Hepatocyte (in vitro differentiated cells): ENCODE measurements around the gene PODXL2. TPM values are rescaled to one million over a fixed set of nuclear protein-coding genes. Genes with fewer than 3 reads are reported as not detected.

Source experiments
- DNase-seq: peaks from one replicate; pipeline ENCODE4 v3.0.0-alpha.2; 2016; ENCODE audit warnings: low spot score
- H2AFZ ChIP-seq: fragments of 200-600 bp; sonication (generic); 2 replicates; pipeline ENCODE4 v1.6.0; 2016; ENCODE audit warnings: antibody characterized with exemption, mild to moderate bottlenecking
- H3K27ac ChIP-seq: fragments of 200-600 bp; sonication (generic); 2 replicates; pipeline ENCODE4 v1.5.1; 2016; ENCODE audit warnings: mild to moderate bottlenecking
- H3K27me3 ChIP-seq: fragments of 200-600 bp; sonication (generic); 2 replicates; pipeline ENCODE4 v1.6.1; 2016
- H3K36me3 ChIP-seq: fragments of 200-600 bp; sonication (generic); replicated peaks from 2 replicates; pipeline ENCODE4 v1.5.1; 2016; ENCODE audit warnings: low read depth; ENCODE audit not compliant: insufficient read depth
- H3K4me1 ChIP-seq: fragments of 200-600 bp; sonication (generic); 2 replicates; pipeline ENCODE4 v1.5.1; 2016; ENCODE audit warnings: mild to moderate bottlenecking, moderate library complexity; ENCODE audit not compliant: insufficient read depth
- H3K4me2 ChIP-seq: fragments of 200-600 bp; sonication (generic); 2 replicates; pipeline ENCODE4 v1.6.0; 2016
- H3K4me3 ChIP-seq: fragments of 200-600 bp; sonication (generic); 2 replicates; pipeline ENCODE4 v1.5.1; 2016; ENCODE audit warnings: mild to moderate bottlenecking
- H3K79me2 ChIP-seq: fragments of 200-600 bp; sonication (generic); 2 replicates; pipeline ENCODE4 v1.6.0; 2017; ENCODE audit warnings: mild to moderate bottlenecking
- H3K9me2 ChIP-seq: fragments of 200-600 bp; sonication (generic); replicated peaks from 2 replicates; pipeline ENCODE4 v1.6.0; 2017; ENCODE audit warnings: mild to moderate bottlenecking; ENCODE audit not compliant: insufficient read depth
- H3K9me3 ChIP-seq: fragments of 200-600 bp; sonication (generic); 2 replicates; pipeline ENCODE4 v1.5.1; 2016; ENCODE audit warnings: low read depth, mild to moderate bottlenecking
- H4K20me1 ChIP-seq: fragments of 200-600 bp; sonication (generic); 2 replicates; pipeline ENCODE4 v1.6.0; 2016; ENCODE audit warnings: mild to moderate bottlenecking; ENCODE audit not compliant: insufficient read depth, poor library complexity, severe bottlenecking
- EZH2 ChIP-seq: fragments of 200-600 bp; sonication (generic); IDR thresholded peaks from 2 replicates; pipeline ENCODE4 v1.6.1; 2016; ENCODE audit warnings: antibody characterized with exemption, mild to moderate bottlenecking, borderline replicate concordance
- EZH2phosphoT487 ChIP-seq: fragments of 200-600 bp; sonication (generic); IDR thresholded peaks from one replicate; pipeline ENCODE4 v1.6.1; 2018; ENCODE audit warnings: antibody characterized with exemption, mild to moderate bottlenecking, low read depth, moderate library complexity; ENCODE audit not compliant: unreplicated experiment, severe bottlenecking
- WGBS: methylation state at CpG from one replicate; pipeline ENCODE4 v1.1.6; 2016; ENCODE audit warnings: low lambda C conversion rate; ENCODE audit errors: missing lambda C conversion rate; 5-methylcytosine and 5-hydroxymethylcytosine counted together
- polyA plus RNA-seq: library from polyadenylated mRNA; unstranded; fragments of >200 nt; fragmentation: Nextera tagmentation; extraction: Ambion mirVana; gene quantifications from 2 replicates; pipeline ENCODE4 v1.2.1, GENCODE V29; 2016
- total RNA-seq: library from RNA; depleted of rRNA; stranded (reverse); fragments of >200 nt; gene quantifications from 2 replicates; pipeline ENCODE4 v1.2.3, GENCODE V29; 2014
- TF ChIP-seq, protein P1 (sequence below): fragments of 200-600 bp; sonication (generic); IDR thresholded peaks from 2 replicates; pipeline ENCODE4 v1.5.1; 2016; ENCODE audit warnings: antibody characterized with exemption, mild to moderate bottlenecking; ENCODE audit not compliant: poor library complexity

The PODXL2 gene
- total and polyA plus RNA-seq, 2 experiments from 2014 or later, result 5.1 to 6.4 TPM

DNA sequence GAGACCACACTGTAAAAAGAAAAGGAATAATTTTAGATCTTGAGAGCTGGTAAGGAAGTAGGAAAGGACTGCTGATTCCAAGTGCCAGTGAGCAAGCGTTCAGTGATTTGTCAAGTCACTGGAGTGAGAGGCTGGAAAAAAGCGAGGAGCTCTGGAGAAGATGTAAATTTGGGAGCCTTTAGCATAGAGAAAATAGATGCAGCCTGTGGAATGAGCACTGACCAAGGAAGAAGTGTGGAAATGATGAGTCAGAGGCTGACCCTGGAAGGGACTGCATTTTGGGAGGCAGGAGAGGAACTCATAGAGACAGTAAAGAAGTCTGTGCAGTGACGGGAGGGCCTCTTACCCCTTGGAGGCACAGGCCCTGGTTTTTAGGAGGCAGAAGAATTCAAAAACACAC lies 26.7 kb downstream of the PODXL2 start:
- Histone ChIP-seq H2AFZ (no peak overlapping the region), H3K9me3 (no peaks in the 10 kb centered on the region), H3K27ac (no peak overlapping the region), H3K27me3 (no peaks in the 10 kb centered on the region), H3K79me2 (no peaks in the 10 kb centered on the region), H3K9me2 (no peaks in the 10 kb centered on the region), H3K4me2 (no peak overlapping the region), H4K20me1 (no peaks in the 10 kb centered on the region), H3K4me1 (no peaks in the 10 kb centered on the region), H3K4me3 (no peak overlapping the region), H3K36me3 (no peaks in the 10 kb centered on the region)
- WGBS, result 73% methylated on average over 3 of the region's 3 CpGs
- TF ChIP-seq, protein P1, sequence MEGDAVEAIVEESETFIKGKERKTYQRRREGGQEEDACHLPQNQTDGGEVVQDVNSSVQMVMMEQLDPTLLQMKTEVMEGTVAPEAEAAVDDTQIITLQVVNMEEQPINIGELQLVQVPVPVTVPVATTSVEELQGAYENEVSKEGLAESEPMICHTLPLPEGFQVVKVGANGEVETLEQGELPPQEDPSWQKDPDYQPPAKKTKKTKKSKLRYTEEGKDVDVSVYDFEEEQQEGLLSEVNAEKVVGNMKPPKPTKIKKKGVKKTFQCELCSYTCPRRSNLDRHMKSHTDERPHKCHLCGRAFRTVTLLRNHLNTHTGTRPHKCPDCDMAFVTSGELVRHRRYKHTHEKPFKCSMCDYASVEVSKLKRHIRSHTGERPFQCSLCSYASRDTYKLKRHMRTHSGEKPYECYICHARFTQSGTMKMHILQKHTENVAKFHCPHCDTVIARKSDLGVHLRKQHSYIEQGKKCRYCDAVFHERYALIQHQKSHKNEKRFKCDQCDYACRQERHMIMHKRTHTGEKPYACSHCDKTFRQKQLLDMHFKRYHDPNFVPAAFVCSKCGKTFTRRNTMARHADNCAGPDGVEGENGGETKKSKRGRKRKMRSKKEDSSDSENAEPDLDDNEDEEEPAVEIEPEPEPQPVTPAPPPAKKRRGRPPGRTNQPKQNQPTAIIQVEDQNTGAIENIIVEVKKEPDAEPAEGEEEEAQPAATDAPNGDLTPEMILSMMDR, result no peak
- TF ChIP-seq EZH2phosphoT487 (no peak), EZH2 (no peak)
- no peak for DNase-seq

DNA sequence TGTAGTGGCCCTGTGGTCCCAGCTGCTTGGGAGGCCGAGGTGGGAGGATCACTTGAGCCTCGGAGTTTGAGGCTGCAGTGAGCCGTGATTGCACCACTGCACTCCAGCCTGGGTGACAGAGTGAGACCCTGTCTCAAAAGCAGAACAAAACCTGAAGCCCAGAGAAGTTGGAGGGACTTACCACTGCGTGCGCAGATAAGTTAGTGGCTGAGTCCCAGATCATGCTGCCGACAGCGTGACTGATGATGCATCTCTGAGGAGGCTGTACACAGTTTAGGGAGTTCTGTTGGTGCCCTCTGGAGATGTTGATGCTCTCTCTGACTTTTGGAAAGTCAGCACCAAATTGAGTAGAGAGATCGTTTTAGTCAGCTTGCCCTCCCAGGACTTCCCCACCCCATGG lies 27.9 kb downstream of the PODXL2 start:
- no peaks in the 10 kb centered on the region for H3K27me3 ChIP-seq
- no peak for DNase-seq
- H3K36me3 ChIP-seq, result no peaks in the 10 kb centered on the region
- no peaks in the 10 kb centered on the region for H3K4me1 ChIP-seq
- H3K4me2 ChIP-seq, result no peak overlapping the region
- no peaks in the 10 kb centered on the region for H3K79me2 ChIP-seq
- no peaks in the 10 kb centered on the region for H3K9me2 ChIP-seq
- TF ChIP-seq EZH2 (no peak), EZH2phosphoT487 (no peak)
- TF ChIP-seq, protein P1, result no peak
- H3K9me3 ChIP-seq, result no peaks in the 10 kb centered on the region
- H2AFZ ChIP-seq, result no peak overlapping the region
- no peaks in the 10 kb centered on the region for H4K20me1 ChIP-seq
- whole genome bisulfite sequencing, result 98% methylated on average over 8 of the region's 8 CpGs
- H3K27ac ChIP-seq, result no peak overlapping the region
- no peak overlapping the region for H3K4me3 ChIP-seq

DNA sequence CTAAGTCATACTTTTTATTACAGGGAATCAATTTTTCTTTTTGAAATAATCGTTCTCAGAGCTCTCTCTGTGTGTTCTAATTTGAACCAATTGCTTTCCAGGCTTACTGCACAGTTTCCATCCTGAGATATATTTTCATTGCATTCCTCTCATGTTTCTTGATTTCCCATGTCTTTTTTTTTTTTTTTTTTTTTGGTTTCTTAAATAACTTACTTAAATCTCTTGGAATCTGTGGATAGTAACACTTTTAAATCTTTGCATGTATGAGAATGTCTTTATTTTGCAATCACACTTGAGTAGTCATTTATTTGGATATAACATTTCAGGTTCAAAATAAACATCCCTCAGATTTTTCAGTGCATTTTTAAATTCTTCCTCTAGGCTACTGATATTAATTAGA lies 29.2 kb downstream of the PODXL2 start:
- no peaks in the 10 kb centered on the region for H3K4me1 ChIP-seq
- H3K4me2 ChIP-seq, result no peak overlapping the region
- H3K27ac ChIP-seq, result no peak overlapping the region
- H2AFZ ChIP-seq, result no peak overlapping the region
- no peak overlapping the region for H3K4me3 ChIP-seq
- H3K36me3 ChIP-seq, result no peaks in the 10 kb centered on the region
- no peaks in the 10 kb centered on the region for H4K20me1 ChIP-seq
- H3K9me3 ChIP-seq, result no peaks in the 10 kb centered on the region
- no peak for DNase-seq
- no peaks in the 10 kb centered on the region for H3K9me2 ChIP-seq
- H3K79me2 ChIP-seq, result no peaks in the 10 kb centered on the region
- WGBS, result 74% methylated on average over 1 of the region's 1 CpG
- no peaks in the 10 kb centered on the region for H3K27me3 ChIP-seq
- TF ChIP-seq EZH2phosphoT487 (no peak), EZH2 (no peak)
- TF ChIP-seq, protein P1, result no peak

DNA sequence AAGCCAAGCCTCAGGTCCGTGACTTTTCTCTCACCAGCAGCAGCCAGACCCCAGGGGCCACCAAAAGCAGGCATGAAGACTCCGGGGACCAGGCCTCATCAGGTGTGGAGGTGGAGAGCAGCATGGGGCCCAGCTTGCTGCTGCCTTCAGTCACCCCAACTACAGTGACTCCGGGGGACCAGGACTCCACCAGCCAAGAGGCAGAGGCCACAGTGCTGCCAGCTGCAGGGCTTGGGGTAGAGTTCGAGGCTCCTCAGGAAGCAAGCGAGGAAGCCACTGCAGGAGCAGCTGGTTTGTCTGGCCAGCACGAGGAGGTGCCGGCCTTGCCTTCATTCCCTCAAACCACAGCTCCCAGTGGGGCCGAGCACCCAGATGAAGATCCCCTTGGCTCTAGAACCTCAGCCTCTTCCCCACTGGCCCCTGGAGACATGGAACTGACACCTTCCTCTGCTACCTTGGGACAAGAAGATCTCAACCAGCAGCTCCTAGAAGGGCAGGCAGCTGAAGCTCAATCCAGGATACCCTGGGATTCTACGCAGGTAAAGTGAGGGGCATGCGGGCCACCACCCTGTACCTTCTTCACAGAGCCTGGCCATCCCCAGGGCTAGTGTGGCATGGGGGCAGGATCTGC lies 31.8 kb downstream of the PODXL2 start:
- no peaks in the 10 kb centered on the region for H3K27me3 ChIP-seq
- WGBS, result 93% methylated on average over 10 of the region's 10 CpGs

More for the DNA sequence above, 31.8 kb downstream of the PODXL2 start:
- Histone ChIP-seq H2AFZ (no peak overlapping the region), H3K9me2 (no peaks in the 10 kb centered on the region), H3K4me2 (no peak overlapping the region), H3K4me1 (no peaks in the 10 kb centered on the region), H3K9me3 (no peaks in the 10 kb centered on the region), H3K36me3 (no peaks in the 10 kb centered on the region), H3K79me2 (no peaks in the 10 kb centered on the region), H4K20me1 (no peaks in the 10 kb centered on the region), H3K27ac (no peak overlapping the region), H3K4me3 (no peak overlapping the region)
- TF ChIP-seq EZH2 (no peak), EZH2phosphoT487 (no peak)
- TF ChIP-seq, protein P1, result no peak
- DNase-seq, result no peak
